Measurements from ENCODE around the gene CAMTA2. TPM values are rescaled to one million over a fixed set of nuclear protein-coding genes. Genes with fewer than 3 reads are reported as not detected.
A peak's percentile ranks its signal among the peaks of the same experiment; 100 is the strongest.

The CAMTA2 gene
- total RNA-seq, 1 experiment from 2014 or later: 126 TPM

DNA sequence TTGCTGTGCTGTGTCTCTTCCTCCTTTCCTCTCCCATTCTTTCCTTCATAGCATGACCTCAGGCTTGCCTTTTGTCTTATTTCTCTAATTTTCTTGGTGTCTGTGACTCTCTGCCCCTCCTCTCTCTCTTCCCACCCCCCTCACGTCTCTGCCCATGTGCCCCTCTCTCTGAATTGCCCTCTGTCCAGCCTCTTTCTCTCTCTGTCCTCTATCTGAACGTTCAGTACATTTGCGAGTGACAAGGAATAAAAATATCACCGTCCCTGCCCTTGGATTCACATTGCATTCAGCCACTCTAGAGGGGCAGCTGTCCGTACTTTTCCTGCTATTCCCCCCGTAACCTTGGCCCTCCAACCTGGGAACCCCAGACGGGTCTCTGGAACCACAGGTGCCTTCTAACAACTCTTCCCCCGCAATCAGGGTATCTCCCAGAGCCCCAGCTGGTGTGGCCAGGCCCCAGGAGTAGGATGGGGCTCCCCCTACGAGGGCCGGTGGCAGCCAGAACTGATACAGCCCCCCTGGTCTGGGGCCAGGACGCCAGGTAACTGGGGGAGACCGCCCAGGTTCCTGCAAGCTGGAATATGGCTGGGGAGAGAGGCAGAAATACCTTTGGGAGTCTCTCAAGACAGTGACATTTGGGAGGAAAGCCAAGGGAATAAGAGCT, 12.1 kb upstream of the CAMTA2 start:
- DNase-seq (ENCODE audit: unreplicated experiment): no peak
- CTCF ChIA-PET: interaction anchor here (0.6 to 1.2 kb wide), 3 partner anchors 54 to 311 kb away, joined by 3 read pairs; no protein-coding TSS in a partner anchor
- TSS peak; percentile 36 for BruUV-seq (replicated peaks)
- no peaks in the 10 kb centered on the region for H3K27me3 Mint-ChIP-seq (ENCODE audit: insufficient read depth, unreplicated experiment)
- peak overlapping the region; percentile 97 for H3K4me3 Mint-ChIP-seq (ENCODE audit: unreplicated experiment)
- H3K27ac Mint-ChIP-seq (ENCODE audit: low read depth, unreplicated experiment): peak overlapping the region; percentile 86
- H3K4me1 Mint-ChIP-seq (ENCODE audit: insufficient read depth, unreplicated experiment): peaks cover 23% of the 10 kb centered on the region
- H3K9me3 Mint-ChIP-seq (ENCODE audit: unreplicated experiment): no peaks in the 10 kb centered on the region
- peaks cover 36% of the 10 kb centered on the region for H3K36me3 Mint-ChIP-seq (ENCODE audit: insufficient read depth, unreplicated experiment)
- POLR2A ChIA-PET: interaction anchor here (0.7 to 3.1 kb wide), 4 partner anchors 52 to 90 kb away, joined by 3 to 12 read pairs (median 4); no protein-coding TSS in a partner anchor
- intact Hi-C loops (cut with micrococcal nuclease): no loop called here
- TF ChIP-seq, protein P1, sequence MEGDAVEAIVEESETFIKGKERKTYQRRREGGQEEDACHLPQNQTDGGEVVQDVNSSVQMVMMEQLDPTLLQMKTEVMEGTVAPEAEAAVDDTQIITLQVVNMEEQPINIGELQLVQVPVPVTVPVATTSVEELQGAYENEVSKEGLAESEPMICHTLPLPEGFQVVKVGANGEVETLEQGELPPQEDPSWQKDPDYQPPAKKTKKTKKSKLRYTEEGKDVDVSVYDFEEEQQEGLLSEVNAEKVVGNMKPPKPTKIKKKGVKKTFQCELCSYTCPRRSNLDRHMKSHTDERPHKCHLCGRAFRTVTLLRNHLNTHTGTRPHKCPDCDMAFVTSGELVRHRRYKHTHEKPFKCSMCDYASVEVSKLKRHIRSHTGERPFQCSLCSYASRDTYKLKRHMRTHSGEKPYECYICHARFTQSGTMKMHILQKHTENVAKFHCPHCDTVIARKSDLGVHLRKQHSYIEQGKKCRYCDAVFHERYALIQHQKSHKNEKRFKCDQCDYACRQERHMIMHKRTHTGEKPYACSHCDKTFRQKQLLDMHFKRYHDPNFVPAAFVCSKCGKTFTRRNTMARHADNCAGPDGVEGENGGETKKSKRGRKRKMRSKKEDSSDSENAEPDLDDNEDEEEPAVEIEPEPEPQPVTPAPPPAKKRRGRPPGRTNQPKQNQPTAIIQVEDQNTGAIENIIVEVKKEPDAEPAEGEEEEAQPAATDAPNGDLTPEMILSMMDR (IDR thresholded peaks at IDR 0.05; ENCODE audit: unreplicated experiment): no peak

DNA sequence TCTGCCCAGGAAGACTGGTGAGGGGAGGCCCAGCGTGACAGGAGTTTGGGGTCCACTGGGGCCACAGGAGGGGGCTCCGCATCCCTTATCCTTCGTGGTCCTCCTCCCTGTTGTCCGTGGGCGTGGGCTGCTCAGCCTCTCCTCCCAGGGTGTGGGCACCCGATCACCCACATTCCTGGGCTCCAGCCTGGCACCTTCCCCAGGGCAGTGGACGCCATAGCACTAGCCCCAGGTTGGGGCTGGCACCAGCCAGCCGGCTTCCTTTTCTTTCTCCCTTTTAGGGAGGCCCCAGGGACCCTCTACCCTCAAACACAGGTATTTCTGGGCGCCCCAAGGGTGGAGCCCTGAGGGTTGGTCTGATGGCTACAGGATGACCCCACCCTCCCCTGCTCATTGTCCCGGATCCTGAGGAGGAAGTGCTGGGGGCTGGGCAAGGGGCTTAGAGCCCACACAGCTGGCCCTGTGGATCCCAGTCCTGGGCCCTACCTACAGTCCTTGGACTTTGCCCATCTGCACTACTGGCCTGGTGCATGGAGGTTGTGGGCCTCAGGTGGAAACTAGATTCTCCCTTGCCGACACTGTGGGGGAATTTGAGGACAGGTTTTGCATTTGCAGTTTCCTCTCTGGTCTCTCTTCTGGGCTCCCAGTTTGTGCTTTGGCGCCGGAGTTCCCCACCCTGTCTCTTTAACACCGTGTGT, 11.4 kb upstream of the CAMTA2 start:
- POLR2A ChIA-PET: interaction anchor here (2.1 to 3.1 kb wide), 5 partner anchors 11 to 89 kb away, joined by 12 to 48 read pairs (median 23); partner anchors contain the start of genes CAMTA2, PFN1, RNF167 and SLC25A11
- no peak for DNase-seq (ENCODE audit: unreplicated experiment)
- Mint-ChIP-seq H3K36me3 (ENCODE audit: insufficient read depth, unreplicated experiment) (peaks cover 29% of the 10 kb centered on the region), H3K9me3 (ENCODE audit: unreplicated experiment) (no peaks in the 10 kb centered on the region), H3K4me1 (ENCODE audit: insufficient read depth, unreplicated experiment) (peaks cover 23% of the 10 kb centered on the region), H3K27ac (ENCODE audit: low read depth, unreplicated experiment) (peak overlapping the region; percentile 86), H3K4me3 (ENCODE audit: unreplicated experiment) (peak overlapping the region; percentile 97), H3K27me3 (ENCODE audit: insufficient read depth, unreplicated experiment) (no peaks in the 10 kb centered on the region)
- CTCF ChIA-PET: interaction anchor here (1.1 to 1.2 kb wide), 2 partner anchors 12 to 89 kb away, joined by 4 to 5 read pairs; partner anchors contain the start of gene CAMTA2
- TF ChIP-seq, protein P1 (IDR thresholded peaks at IDR 0.05; ENCODE audit: unreplicated experiment): no peak
- intact Hi-C loops (cut with micrococcal nuclease): no loop called here
- BruUV-seq (replicated peaks): no TSS peak

DNA sequence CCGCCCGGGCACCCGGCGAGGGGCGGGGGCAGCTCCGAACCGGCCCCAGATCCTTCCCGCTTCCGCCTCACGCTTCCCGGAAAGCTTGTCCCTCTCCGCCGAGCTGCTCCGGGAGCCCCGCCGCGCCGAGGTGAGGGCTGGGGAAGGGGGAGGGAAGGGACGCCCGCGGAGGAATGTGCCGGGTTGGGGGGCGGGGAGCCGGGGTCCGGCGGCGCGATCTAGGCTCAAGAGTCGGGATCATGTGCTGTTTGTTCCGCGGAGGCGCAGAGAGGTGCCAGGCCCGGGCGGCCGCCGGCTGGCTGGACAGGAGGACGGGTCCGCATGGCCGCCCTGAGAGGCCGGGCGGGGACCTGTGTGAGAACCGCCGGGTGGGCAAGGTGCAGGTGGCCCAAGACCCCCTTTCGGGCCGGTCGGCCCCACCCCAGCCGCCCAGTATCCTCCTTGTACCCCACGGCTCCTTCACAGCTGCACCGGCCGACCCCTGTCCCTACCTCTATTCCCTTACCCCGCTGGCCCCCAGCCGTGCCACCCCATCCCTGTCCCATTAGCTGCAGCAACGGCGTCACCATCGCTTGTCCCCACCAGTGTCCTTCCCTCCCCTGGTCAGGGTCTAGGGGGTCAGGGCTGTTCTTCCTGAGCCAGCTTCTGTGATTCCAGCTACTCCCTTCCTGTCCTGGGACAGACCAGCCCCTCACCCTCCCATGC, 10.7 kb upstream of the CAMTA2 start:
- BruUV-seq (replicated peaks): no TSS peak
- peak overlapping the region; percentile 97 for H3K4me3 Mint-ChIP-seq (ENCODE audit: unreplicated experiment)
- TF ChIP-seq, protein P1 (IDR thresholded peaks at IDR 0.05; ENCODE audit: unreplicated experiment): no peak

More for the DNA sequence above, 10.7 kb upstream of the CAMTA2 start:
- POLR2A ChIA-PET: interaction anchor here (0.5 to 3.1 kb wide), 12 partner anchors 10 to 654 kb away, joined by 3 to 48 read pairs (median 6); partner anchors contain the start of genes CAMTA2, PFN1, RNF167 and SLC25A11
- Mint-ChIP-seq H3K4me1 (ENCODE audit: insufficient read depth, unreplicated experiment) (peaks cover 23% of the 10 kb centered on the region), H3K36me3 (ENCODE audit: insufficient read depth, unreplicated experiment) (peaks cover 22% of the 10 kb centered on the region), H3K27ac (ENCODE audit: low read depth, unreplicated experiment) (peak overlapping the region; percentile 86), H3K27me3 (ENCODE audit: insufficient read depth, unreplicated experiment) (no peaks in the 10 kb centered on the region), H3K9me3 (ENCODE audit: unreplicated experiment) (no peaks in the 10 kb centered on the region)
- CTCF ChIA-PET: interaction anchor here (0.5 to 1.2 kb wide), 3 partner anchors 11 to 89 kb away, joined by 3 to 5 read pairs (median 4); partner anchors contain the start of gene CAMTA2
- intact Hi-C loops (cut with micrococcal nuclease): no loop called here
- peak; percentile 8 for DNase-seq (ENCODE audit: unreplicated experiment)
